C1 segment of cervical spinal cord (tissue), 14 donors: ENCODE measurements around the gene IFNGR2.
"Not testable (repeated sequence)": the region's sequence is repeated elsewhere in the genome, so short reads cannot be mapped to it uniquely, and the experiment has no call there.

ENCODE experiments used
- DNase-seq, 14 donors: peaks; one replicate each; lab custom pipeline; 2025; lab: John Stamatoyannopoulos, UW

IFNGR2 gene

GRCh38 chr21:33402001-33402979 lies 923 bp upstream of the IFNGR2 start:
- DNase-seq: peak in 11 of 14 donors; percentile 13 to 62 (median 34)

GRCh38 chr21:33403786-33404585 lies 773 bp downstream of the IFNGR2 start:
- DNase-seq: peak in 13 of 14 donors; percentile 19 to 85 (median 46)

- no peak for DNase-seq
These were observed 3.3 kb downstream of the IFNGR2 start for GRCh38 chr21:33406493-33406892.

- no peak for DNase-seq
These were observed 8.8 kb downstream of the IFNGR2 start for GRCh38 chr21:33411949-33412430.

- DNase-seq: not testable (repeated sequence)
These were observed 9.2 kb downstream of the IFNGR2 start for GRCh38 chr21:33412439-33412831.

GRCh38 chr21:33412832-33413519 lies 9.8 kb downstream of the IFNGR2 start:
- no peak for DNase-seq

- DNase-seq: no peak
These were observed 10.9 kb downstream of the IFNGR2 start for GRCh38 chr21:33414068-33414467.

GRCh38 chr21:33414926-33415325 lies 11.7 kb downstream of the IFNGR2 start:
- no peak for DNase-seq

GRCh38 chr21:33418691-33419090 lies 15.5 kb downstream of the IFNGR2 start:
- DNase-seq: no peak

- DNase-seq: no peak
These were observed 16.4 kb downstream of the IFNGR2 start for GRCh38 chr21:33419538-33420123.

GRCh38 chr21:33421713-33422393 lies 18.6 kb downstream of the IFNGR2 start:
- no peak for DNase-seq

- DNase-seq: no peak
These were observed 21.0 kb downstream of the IFNGR2 start for GRCh38 chr21:33424214-33424613.

- no peak for DNase-seq
These were observed 22.6 kb downstream of the IFNGR2 start for GRCh38 chr21:33425825-33426224.

- DNase-seq: no peak
These were observed 23.8 kb downstream of the IFNGR2 start for GRCh38 chr21:33427051-33427450.

- DNase-seq: no peak
These were observed 25.5 kb downstream of the IFNGR2 start for GRCh38 chr21:33428669-33429068.

GRCh38 chr21:33430858-33431257 lies 27.6 kb downstream of the IFNGR2 start:
- DNase-seq: no peak

GRCh38 chr21:33432496-33432895 lies 29.3 kb downstream of the IFNGR2 start:
- DNase-seq: no peak

- DNase-seq: no peak
These were observed 29.8 kb downstream of the IFNGR2 start for GRCh38 chr21:33433001-33433400.

GRCh38 chr21:33433425-33434114 lies 30.4 kb downstream of the IFNGR2 start:
- peak in 3 of 14 donors; percentile 4 to 20 (median 7) for DNase-seq

- DNase-seq: no peak
These were observed 31.7 kb downstream of the IFNGR2 start for GRCh38 chr21:33434770-33435360.
